Esophagus muscularis mucosa (tissue), 4 donors: Measurements from ENCODE around the gene ZNF343. TPM values are rescaled to one million over a fixed set of nuclear protein-coding genes. Genes with fewer than 3 reads are reported as not detected.

Experiments used
- DNase-seq: peaks from one replicate; pipeline ENCODE4 v3.0.0-alpha.2; 2017; ENCODE audit errors: extremely low spot score
- H3K27ac ChIP-seq, 4 donors: fragments of 200-600 bp; sonication (generic); replicated peaks in 1 of 4; 1 replicate in 3 of 4; 2 replicates in 1 of 4; pipeline ENCODE4 v1.5.1; 2016 to 2019; ENCODE audit warnings: mild to moderate bottlenecking in 1 of 4
- H3K27me3 ChIP-seq, 4 donors: fragments of 200-600 bp; sonication (generic); one replicate each; pipeline versions ENCODE4 v1.5.1 to v1.6.0; 2016 to 2019
- H3K36me3 ChIP-seq, 4 donors: fragments of 200-600 bp; sonication (generic); one replicate each; pipeline ENCODE4 v1.5.1; 2016 to 2019
- H3K4me1 ChIP-seq, 4 donors: fragments of 200-600 bp; sonication (generic); one replicate each; pipeline ENCODE4 v1.5.1; 2016 to 2019
- H3K4me3 ChIP-seq, 4 donors: fragments of 200-600 bp; sonication (generic); 1 replicate in 2 of 4; 2 replicates in 2 of 4; pipeline ENCODE4 v1.5.1; 2016 to 2019; ENCODE audit warnings: mild to moderate bottlenecking in 4 of 4, moderate library complexity in 1 of 4
- H3K9me3 ChIP-seq, 4 donors: fragments of 200-600 bp; sonication (generic); 1 replicate in 3 of 4; 2 replicates in 1 of 4; pipeline ENCODE4 v1.5.1; 2016 to 2019
- EP300 ChIP-seq: sonication (generic); formaldehyde crosslinking; IDR thresholded peaks from one replicate; pipeline ENCODE4 v1.6.1; 2017; ENCODE audit warnings: antibody characterized with exemption
- POLR2A ChIP-seq: fragments of 450-650 bp; IDR thresholded peaks from one replicate; pipeline ENCODE4 v1.6.1; 2017; ENCODE audit warnings: antibody characterized with exemption, moderate library complexity, mild to moderate bottlenecking, low read depth
- POLR2AphosphoS5 ChIP-seq, 2 donors: sonication (generic); formaldehyde crosslinking; IDR thresholded peaks; one replicate each; pipeline ENCODE4 v1.6.1; 2017; ENCODE audit warnings: antibody characterized with exemption in 2 of 2
- WGBS: methylation state at CpG from one replicate; pipeline ENCODE4 v1.1.5; 2018; 5-methylcytosine and 5-hydroxymethylcytosine counted together
- intact Hi-C: fragments of 100-400 bp; cut with DNase I; formaldehyde crosslinking; loops from one replicate; pipeline ENCODE4 v1.15.1; 2023
- total RNA-seq, 4 donors: library from RNA; depleted of rRNA; stranded (reverse); fragments of >200 nt; gene quantifications; one replicate each; pipeline versions ENCODE4 v1.1.0 to v1.2.1, GENCODE V29; 2016
- TF ChIP-seq, protein P1 (sequence below), 3 experiments: fragments of 200-600 bp in 2 of 3; fragments of 450-650 bp in 1 of 3; sonication (generic) in 2 of 3; IDR thresholded peaks; one replicate each; pipeline ENCODE4 v1.5.1; 2017 to 2019; ENCODE audit warnings: antibody characterized with exemption in 3 of 3, mild to moderate bottlenecking in 2 of 3, moderate library complexity in 1 of 3

ZNF343 gene
- total RNA-seq, 4 donors from 2014 or later, result 9.9 to 19.5 (median 16.1) TPM

DNA sequence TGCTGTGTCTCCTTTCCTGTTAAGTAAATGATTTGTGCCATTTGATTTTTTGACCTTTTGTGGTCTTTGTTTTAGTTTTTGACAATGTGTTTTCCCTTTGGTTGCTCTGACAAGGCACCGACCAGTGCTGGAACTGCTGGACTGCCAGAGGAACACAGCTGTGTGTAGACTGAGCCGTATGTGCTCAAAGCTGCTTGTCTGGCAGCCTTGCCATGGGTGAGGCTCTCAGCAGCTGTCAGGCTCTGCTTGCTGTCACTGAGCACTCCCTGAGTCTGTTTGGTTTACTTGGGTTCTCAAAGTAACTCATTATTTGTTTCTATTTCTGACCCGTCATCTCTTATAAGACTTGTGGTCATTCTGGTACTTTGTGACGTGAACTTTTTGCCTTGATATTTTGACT lies 23.1 kb downstream of the ZNF343 start:
- Histone ChIP-seq H3K27ac (peak overlapping the region in 1 of 4 donors; percentile 17), H3K27me3 (no peaks in the 10 kb centered on the region), H3K4me1 (peaks cover 0 to 4% (median 0%) of the 10 kb centered on the region in 4 donors), H3K4me3 (no peak overlapping the region), H3K9me3 (no peaks in the 10 kb centered on the region), H3K36me3 (peaks cover 42 to 95% (median 79%) of the 10 kb centered on the region in 4 donors)
- TF ChIP-seq, protein P1, sequence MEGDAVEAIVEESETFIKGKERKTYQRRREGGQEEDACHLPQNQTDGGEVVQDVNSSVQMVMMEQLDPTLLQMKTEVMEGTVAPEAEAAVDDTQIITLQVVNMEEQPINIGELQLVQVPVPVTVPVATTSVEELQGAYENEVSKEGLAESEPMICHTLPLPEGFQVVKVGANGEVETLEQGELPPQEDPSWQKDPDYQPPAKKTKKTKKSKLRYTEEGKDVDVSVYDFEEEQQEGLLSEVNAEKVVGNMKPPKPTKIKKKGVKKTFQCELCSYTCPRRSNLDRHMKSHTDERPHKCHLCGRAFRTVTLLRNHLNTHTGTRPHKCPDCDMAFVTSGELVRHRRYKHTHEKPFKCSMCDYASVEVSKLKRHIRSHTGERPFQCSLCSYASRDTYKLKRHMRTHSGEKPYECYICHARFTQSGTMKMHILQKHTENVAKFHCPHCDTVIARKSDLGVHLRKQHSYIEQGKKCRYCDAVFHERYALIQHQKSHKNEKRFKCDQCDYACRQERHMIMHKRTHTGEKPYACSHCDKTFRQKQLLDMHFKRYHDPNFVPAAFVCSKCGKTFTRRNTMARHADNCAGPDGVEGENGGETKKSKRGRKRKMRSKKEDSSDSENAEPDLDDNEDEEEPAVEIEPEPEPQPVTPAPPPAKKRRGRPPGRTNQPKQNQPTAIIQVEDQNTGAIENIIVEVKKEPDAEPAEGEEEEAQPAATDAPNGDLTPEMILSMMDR (IDR thresholded peaks at IDR 0.05), result no peak
- TF ChIP-seq POLR2AphosphoS5 (IDR thresholded peaks at IDR 0.05), result no peak
- no peak for TF ChIP-seq POLR2A
- TF ChIP-seq EP300, result no peak
- 76% methylated on average over 4 of the region's 4 CpGs for WGBS
- intact Hi-C loops, result no loop called here
- no peak for DNase-seq

DNA sequence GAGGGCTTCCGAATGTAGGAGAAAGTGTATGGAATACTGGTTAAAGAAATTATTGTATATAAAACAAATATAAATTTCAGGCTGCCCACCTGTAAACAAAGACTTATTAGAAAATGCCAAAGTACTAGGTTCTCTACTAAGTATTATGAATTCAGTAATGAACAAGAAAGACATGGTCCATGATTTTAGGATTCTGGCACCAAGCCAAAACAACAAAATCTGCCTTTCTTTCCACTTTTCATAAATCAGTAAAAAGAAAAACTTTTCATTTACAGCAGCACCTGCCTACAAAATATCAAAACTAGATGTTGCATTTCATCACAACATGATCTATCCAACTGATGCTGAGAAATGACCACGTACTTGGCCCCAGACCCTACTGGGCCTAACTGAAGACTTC lies 23.6 kb downstream of the ZNF343 start:
- TF ChIP-seq POLR2AphosphoS5 (IDR thresholded peaks at IDR 0.05), result no peak
- TF ChIP-seq, protein P1 (IDR thresholded peaks at IDR 0.05), result no peak
- TF ChIP-seq EP300, result no peak
- TF ChIP-seq POLR2A, result no peak
- intact Hi-C loops, result no loop called here
- no peaks in the 10 kb centered on the region for H3K9me3 ChIP-seq
- no peak overlapping the region for H3K4me3 ChIP-seq
- H3K27ac ChIP-seq, result no peak overlapping the region
- H3K4me1 ChIP-seq, result peaks cover 0 to 4% (median 0%) of the 10 kb centered on the region in 4 donors
- WGBS, result 86% methylated on average over 2 of the region's 2 CpGs
- peaks cover 42 to 95% (median 81%) of the 10 kb centered on the region in 4 donors for H3K36me3 ChIP-seq
- H3K27me3 ChIP-seq, result no peaks in the 10 kb centered on the region
- DNase-seq, result no peak

DNA sequence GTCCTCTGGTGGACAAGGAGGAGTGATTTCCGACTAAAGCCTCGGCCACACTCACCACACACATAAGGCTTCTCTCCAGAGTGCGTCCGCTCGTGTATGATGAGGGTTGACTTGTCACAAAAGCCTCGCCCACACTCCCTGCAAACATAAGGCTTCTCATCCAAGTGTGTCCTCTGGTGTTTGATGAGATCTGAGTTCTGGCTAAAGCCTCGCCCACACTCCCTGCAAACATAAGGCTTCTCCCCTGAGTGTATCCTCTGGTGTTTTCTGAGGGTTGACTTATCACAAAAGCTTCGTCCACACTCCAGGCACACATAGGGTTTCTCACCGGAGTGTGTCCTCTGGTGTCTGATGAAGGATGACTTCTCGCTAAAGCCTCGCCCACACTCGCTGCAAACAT lies 25.2 kb downstream of the ZNF343 start:
- Histone ChIP-seq H3K36me3 (peaks cover 36 to 85% (median 67%) of the 10 kb centered on the region in 4 donors), H3K4me3 (no peak overlapping the region), H3K9me3 (no peaks in the 10 kb centered on the region), H3K27ac (no peak overlapping the region), H3K4me1 (peaks cover 0 to 4% (median 0%) of the 10 kb centered on the region in 4 donors), H3K27me3 (no peaks in the 10 kb centered on the region)
- TF ChIP-seq, protein P1 (IDR thresholded peaks at IDR 0.05), result no peak
- TF ChIP-seq POLR2AphosphoS5 (IDR thresholded peaks at IDR 0.05) (no peak), POLR2A (no peak), EP300 (no peak)
- 94% methylated on average over 12 of the region's 12 CpGs for whole genome bisulfite sequencing
- DNase-seq, result no peak
- intact Hi-C loops, result no loop called here

DNA sequence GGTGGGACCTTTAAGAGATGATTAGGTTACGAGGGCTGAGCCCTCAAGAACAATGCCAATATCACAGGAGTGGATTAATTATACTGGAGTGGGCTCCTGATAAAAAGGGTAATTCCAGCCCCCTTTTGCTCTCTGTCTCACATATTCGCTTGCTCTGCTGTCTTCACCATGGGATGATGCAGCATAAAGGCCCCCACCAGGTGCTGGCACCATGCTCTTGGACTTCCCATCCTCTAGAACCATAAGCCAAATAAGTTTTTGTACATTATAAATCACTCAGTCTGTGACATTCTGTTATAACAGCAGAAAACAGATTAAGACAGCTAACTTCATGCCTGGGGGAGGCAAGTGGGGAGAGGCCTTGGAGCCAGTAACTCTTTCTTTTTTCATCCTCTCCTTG lies 28.3 kb downstream of the ZNF343 start:
- intact Hi-C loops, result no loop called here
- Histone ChIP-seq H3K36me3 (peaks cover 27 to 61% (median 45%) of the 10 kb centered on the region in 4 donors), H3K27ac (no peak overlapping the region), H3K9me3 (no peaks in the 10 kb centered on the region), H3K4me1 (peaks cover 0 to 2% (median 0%) of the 10 kb centered on the region in 4 donors), H3K27me3 (no peaks in the 10 kb centered on the region), H3K4me3 (no peak overlapping the region)
- TF ChIP-seq POLR2A (no peak), EP300 (no peak), POLR2AphosphoS5 (IDR thresholded peaks at IDR 0.05) (no peak)
- TF ChIP-seq, protein P1 (IDR thresholded peaks at IDR 0.05), result no peak
- 100% methylated on average over 2 of the region's 2 CpGs for WGBS
- DNase-seq, result peak; percentile 14
